CD14-positive monocyte (primary cell): Measurements from ENCODE around the gene RCOR3. TPM values are rescaled to one million over a fixed set of nuclear protein-coding genes. Genes with fewer than 3 reads are reported as not detected.

Source experiments
- DNase-seq, 3 donors: peaks; one replicate each; pipeline ENCODE4 v3.0.0-alpha.2; 2011 to 2022
- H2AFZ ChIP-seq: 2 replicates; pipeline ENCODE4 v1.6.0; 2012; ENCODE audit warnings: mild to moderate bottlenecking, low read depth, low read length, inconsistent platforms; ENCODE audit not compliant: insufficient read depth, poor library complexity, severe bottlenecking
- H3K27ac ChIP-seq, 2 donors: 1 replicate in 1 of 2; 2 replicates in 1 of 2; pipeline ENCODE4 v1.5.1; 2012 to 2013; ENCODE audit warnings: low read length in 2 of 2, control low read depth in 1 of 2, inconsistent platforms in 1 of 2, low read depth in 1 of 2, mild to moderate bottlenecking in 1 of 2
- H3K27me3 ChIP-seq, 2 donors: one replicate each; pipeline versions ENCODE4 v1.6.0 to v1.6.1; 2011 to 2013; ENCODE audit warnings: low read length in 2 of 2; ENCODE audit not compliant: control insufficient read depth in 2 of 2, insufficient read depth in 2 of 2
- H3K36me3 ChIP-seq, 2 donors: replicated peaks in 1 of 2; 1 replicate in 1 of 2; 2 replicates in 1 of 2; pipeline versions ENCODE4 v1.5.1 to v1.6.1; 2012 to 2013; ENCODE audit warnings: low read length in 2 of 2, control low read depth in 1 of 2, inconsistent platforms in 1 of 2, mild to moderate bottlenecking in 1 of 2; ENCODE audit not compliant: insufficient read depth in 2 of 2, control insufficient read depth in 1 of 2
- H3K4me1 ChIP-seq, 2 donors: 1 replicate in 1 of 2; 2 replicates in 1 of 2; pipeline versions ENCODE4 v1.5.1 to v1.6.1; 2012 to 2013; ENCODE audit warnings: low read length in 2 of 2, control low read depth in 1 of 2, inconsistent platforms in 1 of 2, mild to moderate bottlenecking in 1 of 2, moderate library complexity in 1 of 2; ENCODE audit not compliant: insufficient read depth in 2 of 2, control insufficient read depth in 1 of 2
- H3K4me2 ChIP-seq: replicated peaks from 2 replicates; pipeline ENCODE3; 2012; ENCODE audit warnings: low read length, moderate library complexity, mild to moderate bottlenecking; ENCODE audit not compliant: poor library complexity, severe bottlenecking; ENCODE audit errors: extremely low read depth
- H3K4me3 ChIP-seq, 3 experiments: fragments of 200-600 bp in 1 of 3; sonication (generic) in 1 of 3; replicated peaks in 1 of 3; 1 replicate in 2 of 3; 2 replicates in 1 of 3; pipeline ENCODE4 v1.5.1; 2011 to 2013; ENCODE audit warnings: low read length in 3 of 3, mild to moderate bottlenecking in 3 of 3, control low read depth in 2 of 3, low read depth in 2 of 3, inconsistent platforms in 1 of 3, moderate library complexity in 1 of 3
- H3K79me2 ChIP-seq: 2 replicates; pipeline ENCODE4 v1.6.0; 2012; ENCODE audit warnings: mild to moderate bottlenecking, control low read depth, inconsistent platforms, low read length, moderate library complexity; ENCODE audit not compliant: insufficient read depth
- H3K9ac ChIP-seq: 2 replicates; pipeline ENCODE4 v1.6.0; 2017; ENCODE audit warnings: low read length, mild to moderate bottlenecking; ENCODE audit not compliant: insufficient read depth, poor library complexity, severe bottlenecking
- H3K9me3 ChIP-seq, 2 donors: replicated peaks in 1 of 2; 1 replicate in 1 of 2; 2 replicates in 1 of 2; pipeline versions ENCODE4 v1.5.1 to v1.6.1; 2012 to 2013; ENCODE audit warnings: low read length in 2 of 2, control low read depth in 1 of 2; ENCODE audit not compliant: control insufficient read depth in 1 of 2, insufficient read depth in 1 of 2
- H4K20me1 ChIP-seq: 2 replicates; pipeline ENCODE4 v1.6.0; 2012; ENCODE audit warnings: mild to moderate bottlenecking, low read length, control low read depth, moderate library complexity; ENCODE audit not compliant: insufficient read depth
- H3K27ac Mint-ChIP-seq, 7 donors: one replicate each; pipeline ENCODE4 v1.8.0; 2020; ENCODE audit warnings: mild to moderate bottlenecking in 7 of 7, mixed read lengths in 7 of 7, moderate library complexity in 6 of 7, inconsistent platforms in 2 of 7
- H3K27me3 Mint-ChIP-seq, 3 donors: one replicate each; pipeline ENCODE4 v1.8.0; 2021 to 2022; ENCODE audit warnings: low read depth in 3 of 3, mild to moderate bottlenecking in 3 of 3, mixed read lengths in 3 of 3, moderate library complexity in 3 of 3, inconsistent platforms in 1 of 3
- H3K36me3 Mint-ChIP-seq, 2 donors: one replicate each; pipeline ENCODE4 v1.8.0; 2020; ENCODE audit warnings: mixed read lengths in 2 of 2, inconsistent platforms in 1 of 2, mild to moderate bottlenecking in 1 of 2
- H3K4me1 Mint-ChIP-seq: one replicate; pipeline ENCODE4 v1.8.0; 2020; ENCODE audit warnings: mild to moderate bottlenecking, mixed read lengths
- H3K4me3 Mint-ChIP-seq, 2 donors: one replicate each; pipeline ENCODE4 v1.8.0; 2020; ENCODE audit warnings: mild to moderate bottlenecking in 2 of 2, mixed read lengths in 2 of 2, moderate library complexity in 1 of 2
- H3K9me3 Mint-ChIP-seq, 7 donors: one replicate each; pipeline ENCODE4 v1.8.0; 2020 to 2022; ENCODE audit warnings: mixed read lengths in 7 of 7, mild to moderate bottlenecking in 6 of 7, moderate library complexity in 6 of 7, inconsistent platforms in 2 of 7
- CTCF ChIP-seq: fragments of 200-600 bp; IDR thresholded peaks from one replicate; pipeline ENCODE4 v1.8.0; 2022; ENCODE audit warnings: antibody characterized with exemption, mild to moderate bottlenecking
- WGBS: methylation state at CpG from one replicate; pipeline ENCODE4 v1.1.5; 2013; ENCODE audit warnings: missing lambda C conversion rate; ENCODE audit not compliant: insufficient coverage; 5-methylcytosine and 5-hydroxymethylcytosine counted together
- intact Hi-C, 2 donors: fragments of 100-400 bp; cut with micrococcal nuclease; formaldehyde crosslinking; loops; one replicate each; pipeline versions ENCODE4 v1.15.0 to v1.15.1; 2023
- polyA plus RNA-seq, 3 donors: library from polyadenylated mRNA; depleted of rRNA in 1 of 3; unstranded in 2 of 3; stranded (reverse) in 1 of 3; fragments of 300-500 nt in 2 of 3; fragments of >200 nt in 1 of 3; fragmentation: Illumina TruSeq in 2 of 3; gene quantifications; 1 replicate in 2 of 3; 2 replicates in 1 of 3; pipeline ENCODE4 v1.2.3, GENCODE V29; 2012 to 2021

The RCOR3 gene
- polyA plus RNA-seq, 3 donors = 14.5 to 46.5 (median 21.6) TPM

GRCh38 chr1:211280910-211281309, 21.7 kb downstream of the RCOR3 start:
- Histone ChIP-seq H3K4me1 (no peaks in the 10 kb centered on the region), H3K9ac (no peak overlapping the region), H3K79me2 (peaks cover 5% of the 10 kb centered on the region), H3K4me3 (no peak overlapping the region), H4K20me1 (peaks cover 9% of the 10 kb centered on the region), H3K36me3 (peaks cover 80 to 90% of the 10 kb centered on the region in 2 donors), H3K9me3 (no peaks in the 10 kb centered on the region), H2AFZ (no peak overlapping the region), H3K27me3 (no peaks in the 10 kb centered on the region), H3K4me2 (no peak overlapping the region), H3K27ac (no peak overlapping the region)
- intact Hi-C loops = no loop called here
- TF ChIP-seq CTCF = no peak
- H3K36me3 Mint-ChIP-seq = peaks cover 39 to 47% of the 10 kb centered on the region in 2 donors
- peaks cover 0 to 2% (median 0%) of the 10 kb centered on the region in 3 donors for H3K27me3 Mint-ChIP-seq
- H3K27ac Mint-ChIP-seq = no peak overlapping the region
- no peak for DNase-seq
- WGBS = 100% methylated on average over 3 of the region's 4 CpGs
- no peaks in the 10 kb centered on the region for H3K4me1 Mint-ChIP-seq
- H3K4me3 Mint-ChIP-seq = no peak overlapping the region
- H3K9me3 Mint-ChIP-seq = no peaks in the 10 kb centered on the region

- Mint-ChIP-seq H3K27ac (no peak overlapping the region), H3K4me1 (no peaks in the 10 kb centered on the region), H3K36me3 (peaks cover 39 to 50% of the 10 kb centered on the region in 2 donors), H3K27me3 (peaks cover 0 to 2% (median 0%) of the 10 kb centered on the region in 3 donors), H3K9me3 (no peaks in the 10 kb centered on the region), H3K4me3 (no peak overlapping the region)
- no peak overlapping the region for H3K9ac ChIP-seq
- DNase-seq = no peak
- no peak for TF ChIP-seq CTCF
- H3K4me1 ChIP-seq = no peaks in the 10 kb centered on the region
- WGBS = 96% methylated on average over 3 of the region's 6 CpGs
- no peaks in the 10 kb centered on the region for H3K27me3 ChIP-seq
- no peak overlapping the region for H3K4me3 ChIP-seq
- peaks cover 5% of the 10 kb centered on the region for H3K79me2 ChIP-seq
- peaks cover 77 to 90% of the 10 kb centered on the region in 2 donors for H3K36me3 ChIP-seq
- H4K20me1 ChIP-seq = peaks cover 11% of the 10 kb centered on the region
- H3K4me2 ChIP-seq = no peak overlapping the region
- H2AFZ ChIP-seq = no peak overlapping the region
- H3K27ac ChIP-seq = peak overlapping the region in 1 of 2 donors; percentile 52
- no peaks in the 10 kb centered on the region for H3K9me3 ChIP-seq
- intact Hi-C loops = no loop called here
Measured at GRCh38 chr1:211281320-211282022, 22.3 kb downstream of the RCOR3 start.
